Gastroesophageal sphincter (tissue), 4 donors: ENCODE results near the gene GBA2. TPM values are rescaled to one million over a fixed set of nuclear protein-coding genes. Genes with fewer than 3 reads are reported as not detected.

ENCODE experiments used
- ATAC-seq: fragments of 150-250 bp; one replicate; pipeline ENCODE4 v1.9.1; 2016; ENCODE audit warnings: mild to moderate bottlenecking, moderate library complexity
- H3K27ac ChIP-seq, 4 donors: fragments of 200-600 bp; sonication (generic) in 3 of 4; 1 replicate in 3 of 4; 2 replicates in 1 of 4; pipeline ENCODE4 v1.5.1; 2016 to 2019
- H3K27me3 ChIP-seq: fragments of 200-600 bp; sonication (generic); one replicate; pipeline ENCODE4 v1.5.1; 2019
- H3K36me3 ChIP-seq, 2 donors: fragments of 200-600 bp; sonication (generic); one replicate each; pipeline ENCODE4 v1.5.1; 2019; ENCODE audit warnings: control low read depth in 1 of 2
- H3K4me1 ChIP-seq, 3 donors: fragments of 200-600 bp; sonication (generic); 1 replicate in 2 of 3; 2 replicates in 1 of 3; pipeline ENCODE4 v1.5.1; 2016 to 2019; ENCODE audit warnings: control low read depth in 2 of 3
- H3K4me3 ChIP-seq, 2 donors: fragments of 200-600 bp; sonication (generic); one replicate each; pipeline ENCODE4 v1.5.1; 2019; ENCODE audit warnings: mild to moderate bottlenecking in 1 of 2, moderate library complexity in 1 of 2
- H3K9me3 ChIP-seq, 3 donors: fragments of 200-600 bp; sonication (generic); one replicate each; pipeline ENCODE4 v1.5.1; 2017 to 2019; ENCODE audit warnings: control low read depth in 2 of 3
- CTCF ChIP-seq, 4 experiments: fragments of 200-600 bp in 2 of 4; fragments of 450-650 bp in 2 of 4; sonication (generic) in 1 of 4; IDR thresholded peaks; one replicate each; pipeline ENCODE4 v1.5.1; 2017 to 2019; ENCODE audit warnings: antibody characterized with exemption in 4 of 4, mild to moderate bottlenecking in 2 of 4, moderate library complexity in 2 of 4
- EP300 ChIP-seq: sonication (generic); formaldehyde crosslinking; IDR thresholded peaks from one replicate; pipeline ENCODE4 v1.6.1; 2017; ENCODE audit warnings: antibody characterized with exemption, mild to moderate bottlenecking
- POLR2A ChIP-seq, 2 donors: fragments of 450-650 bp; IDR thresholded peaks; one replicate each; pipeline ENCODE4 v1.6.1; 2017; ENCODE audit warnings: antibody characterized with exemption in 2 of 2, mild to moderate bottlenecking in 2 of 2, moderate library complexity in 1 of 2
- POLR2AphosphoS5 ChIP-seq: sonication (generic); formaldehyde crosslinking; IDR thresholded peaks from one replicate; pipeline ENCODE4 v1.6.1; 2017; ENCODE audit warnings: antibody characterized with exemption
- WGBS, 2 donors: methylation state at CpG; one replicate each; pipeline ENCODE4 v1.1.5; 2018; ENCODE audit warnings: low coverage in 1 of 2; 5-methylcytosine and 5-hydroxymethylcytosine counted together
- total RNA-seq, 4 donors: library from RNA; depleted of rRNA; stranded (reverse); fragments of >200 nt; gene quantifications; one replicate each; pipeline ENCODE4 v1.1.0, GENCODE V29; 2016

GBA2 gene
- total RNA-seq, 4 donors from 2014 or later, result 35.3 to 81.1 (median 54.3) TPM

- no peaks in the 10 kb centered on the region for H3K9me3 ChIP-seq
Measured at GRCh38 chr9:35729101-35729500, 19.9 kb downstream of the GBA2 start.

GRCh38 chr9:35728041-35728971 lies 20.7 kb downstream of the GBA2 start:
- peaks cover 3 to 81% (median 26%) of the 10 kb centered on the region in 3 donors for H3K4me1 ChIP-seq
- WGBS, 2 donors, result 2 to 7% methylated on average over 6 to 9 of the region's 10 CpGs
- H3K4me3 ChIP-seq, result peak overlapping the region; percentile 79 to 85
- ATAC-seq, result peak; percentile 42
- no peaks in the 10 kb centered on the region for H3K9me3 ChIP-seq
- H3K27ac ChIP-seq, result peak overlapping the region; percentile 97 to 100 (median 98)
- TF ChIP-seq CTCF (IDR thresholded peaks at IDR 0.05) (no peak), EP300 (no peak), POLR2A (IDR thresholded peaks at IDR 0.05) (peak; percentile 95), POLR2AphosphoS5 (peak; percentile 98)
- peaks cover 6 to 28% of the 10 kb centered on the region in 2 donors for H3K36me3 ChIP-seq
- H3K27me3 ChIP-seq, result no peaks in the 10 kb centered on the region

More at GRCh38 chr9:35729101-35729500, 19.9 kb downstream of the GBA2 start:
- H3K27ac ChIP-seq, result peak overlapping the region; percentile 97 to 100 (median 98)
- H3K4me3 ChIP-seq, result peak overlapping the region; percentile 79 to 85
- 14 to 20% methylated on average over 3 of the region's 3 CpGs for WGBS, 2 donors
- TF ChIP-seq CTCF (IDR thresholded peaks at IDR 0.05) (no peak), POLR2AphosphoS5 (no peak), POLR2A (IDR thresholded peaks at IDR 0.05) (no peak), EP300 (no peak)
- ATAC-seq, result no peak
- no peaks in the 10 kb centered on the region for H3K27me3 ChIP-seq
- peaks cover 4 to 24% of the 10 kb centered on the region in 2 donors for H3K36me3 ChIP-seq
- peaks cover 3 to 83% (median 30%) of the 10 kb centered on the region in 3 donors for H3K4me1 ChIP-seq

- Histone ChIP-seq H3K36me3 (peaks cover 6 to 35% of the 10 kb centered on the region in 2 donors), H3K4me3 (peak overlapping the region; percentile 79 to 85), H3K27ac (peak overlapping the region; percentile 97 to 100 (median 98)), H3K27me3 (no peaks in the 10 kb centered on the region), H3K9me3 (no peaks in the 10 kb centered on the region), H3K4me1 (peaks cover 3 to 77% (median 22%) of the 10 kb centered on the region in 3 donors)
- no peak for ATAC-seq
- WGBS, 2 donors, result 0 to 10% methylated on average over 1 to 5 of the region's 5 CpGs
- TF ChIP-seq POLR2A (IDR thresholded peaks at IDR 0.05) (peak; percentile 14 to 26), POLR2AphosphoS5 (no peak)
Measured at GRCh38 chr9:35727676-35728040, 21.4 kb downstream of the GBA2 start.

GRCh38 chr9:35726931-35727330 lies 22.1 kb downstream of the GBA2 start:
- H3K36me3 ChIP-seq, result peaks cover 9 to 42% of the 10 kb centered on the region in 2 donors
- ATAC-seq, result peak; percentile 60
- H3K9me3 ChIP-seq, result no peaks in the 10 kb centered on the region
- H3K27ac ChIP-seq, result peak overlapping the region; percentile 97 to 100 (median 98)
- peak in 2 of 4 experiments; percentile 17 to 54 for TF ChIP-seq CTCF (IDR thresholded peaks at IDR 0.05)
- TF ChIP-seq POLR2A (IDR thresholded peaks at IDR 0.05), result peak; percentile 28 to 40
- TF ChIP-seq POLR2AphosphoS5, result peak; percentile 81
- no peak for TF ChIP-seq EP300
- H3K27me3 ChIP-seq, result no peaks in the 10 kb centered on the region
- 25 to 28% methylated on average over 1 to 2 of the region's 3 CpGs for WGBS, 2 donors
- H3K4me3 ChIP-seq, result peak overlapping the region; percentile 79 to 85
- H3K4me1 ChIP-seq, result peaks cover 3 to 84% (median 22%) of the 10 kb centered on the region in 3 donors

- ATAC-seq, result no peak
- peaks cover 3 to 75% (median 22%) of the 10 kb centered on the region in 3 donors for H3K4me1 ChIP-seq
- TF ChIP-seq EP300 (no peak), CTCF (IDR thresholded peaks at IDR 0.05) (no peak), POLR2AphosphoS5 (no peak), POLR2A (IDR thresholded peaks at IDR 0.05) (no peak)
- H3K36me3 ChIP-seq, result peaks cover 23 to 58% of the 10 kb centered on the region in 2 donors
- 82% methylated on average over 11 of the region's 11 CpGs; no CpG with 5 or more reads in 1 of the 2 donors for WGBS, 2 donors
- H3K9me3 ChIP-seq, result no peaks in the 10 kb centered on the region
- no peak overlapping the region for H3K4me3 ChIP-seq
- H3K27ac ChIP-seq, result peak overlapping the region; percentile 25 to 100 (median 98)
- no peaks in the 10 kb centered on the region for H3K27me3 ChIP-seq
Measured at GRCh38 chr9:35725362-35725761, 23.7 kb downstream of the GBA2 start.
